GM21825 (cell line): ENCODE data around the gene OR2AT4.
"Not testable (repeated sequence)": the region's sequence is repeated elsewhere in the genome, so short reads cannot be mapped to it uniquely, and the experiment has no call there.

ENCODE experiments used
- ATAC-seq: cut with Tn5 transposase; IDR thresholded peaks from one replicate; pipeline ENCODE4 v1.9.1; 2021; ENCODE audit warnings: mild to moderate bottlenecking, moderate library complexity; ENCODE audit not compliant: unreplicated experiment

The OR2AT4 gene

GRCh38 chr11:75103380-75104026, 6.8 kb upstream of the OR2AT4 start:
- ATAC-seq: no peak

- ATAC-seq: no peak
These were observed 4.9 kb upstream of the OR2AT4 start for GRCh38 chr11:75101424-75102128.

- ATAC-seq: peak; percentile 96
These were observed 3.6 kb upstream of the OR2AT4 start for GRCh38 chr11:75100314-75100713.

- ATAC-seq: no peak
These were observed 3.0 kb upstream of the OR2AT4 start for GRCh38 chr11:75099635-75100034.

- ATAC-seq: not testable (repeated sequence)
These were observed 2.3 kb upstream of the OR2AT4 start for GRCh38 chr11:75098835-75099439.

- ATAC-seq: not testable (repeated sequence)
These were observed 1.5 kb upstream of the OR2AT4 start for GRCh38 chr11:75098181-75098580.

GRCh38 chr11:75097173-75097557, 489 bp upstream of the OR2AT4 start:
- ATAC-seq: no peak

GRCh38 chr11:75094382-75094781, 2.3 kb downstream of the OR2AT4 start:
- not testable (repeated sequence) for ATAC-seq

GRCh38 chr11:75090671-75091177, 6.0 kb downstream of the OR2AT4 start:
- ATAC-seq: no peak

- no peak for ATAC-seq
These were observed 9.1 kb downstream of the OR2AT4 start for GRCh38 chr11:75087319-75088305.

- ATAC-seq: no peak
These were observed 11.8 kb downstream of the OR2AT4 start for GRCh38 chr11:75084883-75085282.

GRCh38 chr11:75083217-75083605, 13.5 kb downstream of the OR2AT4 start:
- no peak for ATAC-seq

GRCh38 chr11:75082601-75083216, 14.0 kb downstream of the OR2AT4 start:
- no peak for ATAC-seq

GRCh38 chr11:75079546-75079945, 17.1 kb downstream of the OR2AT4 start:
- no peak for ATAC-seq

GRCh38 chr11:75078233-75078632, 18.4 kb downstream of the OR2AT4 start:
- ATAC-seq: no peak

- ATAC-seq: no peak
These were observed 19.4 kb downstream of the OR2AT4 start for GRCh38 chr11:75077316-75077715.

GRCh38 chr11:75076671-75077070, 20.0 kb downstream of the OR2AT4 start:
- no peak for ATAC-seq

- ATAC-seq: no peak
These were observed 23.1 kb downstream of the OR2AT4 start for GRCh38 chr11:75073459-75074190.

- ATAC-seq: no peak
These were observed 24.1 kb downstream of the OR2AT4 start for GRCh38 chr11:75072582-75072981.

GRCh38 chr11:75069473-75069872, 27.2 kb downstream of the OR2AT4 start:
- ATAC-seq: no peak
